GM23248 (cell line): Measurements from ENCODE around the gene EEF1G.

Experiments
- EZH2 ChIP-seq: fragments of 200-600 bp; sonication (generic); IDR thresholded peaks from 2 replicates; pipeline ENCODE4 v1.6.1; 2018; ENCODE audit warnings: antibody characterized with exemption, mild to moderate bottlenecking; ENCODE audit not compliant: insufficient read depth, poor library complexity, severe bottlenecking
- EZH2phosphoT487 ChIP-seq: fragments of 200-600 bp; sonication (generic); IDR thresholded peaks from 2 replicates; pipeline ENCODE4 v1.6.1; 2018; ENCODE audit warnings: antibody characterized with exemption, moderate library complexity, mild to moderate bottlenecking, low read depth; ENCODE audit not compliant: insufficient read depth

- TF ChIP-seq EZH2 (no peak), EZH2phosphoT487 (no peak)
Measured at GRCh38 chr11:62575837-62576236, 2.1 kb upstream of the EEF1G start.
